H1 (cell line): ENCODE measurements around the gene UBN2. TPM values are rescaled to one million over a fixed set of nuclear protein-coding genes. Genes with fewer than 3 reads are reported as not detected.

Experiments
- CTCF ChIA-PET: fragments of 300-600 bp; sonication (Branson Sonifier 250); formaldehyde crosslinking; loops from one replicate; lab custom pipeline; 2021; ENCODE audit not compliant: partially characterized antibody; lab: Charles Lee
- POLR2A ChIA-PET: fragments of 300-600 bp; sonication (Branson Sonifier 250); formaldehyde crosslinking; loops from one replicate; lab custom pipeline; 2021; ENCODE audit warnings: inconsistent platforms; ENCODE audit not compliant: partially characterized antibody; lab: Charles Lee
- DNase-seq, 2 experiments: peaks; one replicate each; pipeline versions ENCODE4 v3.0.0 to v3.0.0-alpha.2; 2010 to 2022; ENCODE audit warnings: low spot score in 2 of 2, low read depth in 1 of 2, mixed read lengths in 1 of 2
- FAIRE-seq: peaks from 2 replicates; lab custom pipeline; 2011; peaks lifted over from hg19 to GRCh38; lab: Jason Lieb, UNC
- H2AFZ ChIP-seq: 2 replicates; pipeline ENCODE4 v1.8.1; 2012; ENCODE audit warnings: low read length, inconsistent platforms
- H2AK5ac ChIP-seq: 2 replicates; pipeline ENCODE4 v1.6.1; 2013; ENCODE audit warnings: low read depth, low read length
- H2BK120ac ChIP-seq: replicated peaks from 2 replicates; pipeline ENCODE3; 2013; ENCODE audit warnings: low read depth, low read length, inconsistent platforms
- H2BK12ac ChIP-seq: 2 replicates; pipeline ENCODE4 v1.6.1; 2013; ENCODE audit warnings: low read depth, low read length
- H2BK15ac ChIP-seq: 2 replicates; pipeline ENCODE4 v1.6.1; 2013; ENCODE audit warnings: low read length
- H2BK20ac ChIP-seq: 2 replicates; pipeline ENCODE4 v1.6.1; 2013; ENCODE audit warnings: low read length
- H2BK5ac ChIP-seq: 2 replicates; pipeline ENCODE4 v1.6.1; 2013; ENCODE audit warnings: low read depth, low read length
- H3K14ac ChIP-seq: 2 replicates; pipeline ENCODE4 v1.6.1; 2013; ENCODE audit warnings: inconsistent platforms; ENCODE audit not compliant: insufficient read length
- H3K18ac ChIP-seq: 2 replicates; pipeline ENCODE4 v1.6.1; 2013; ENCODE audit warnings: low read length; ENCODE audit errors: extremely low read depth
- H3K23ac ChIP-seq: 2 replicates; pipeline ENCODE4 v1.6.1; 2013; ENCODE audit warnings: inconsistent platforms; ENCODE audit not compliant: insufficient read length
- H3K23me2 ChIP-seq: 2 replicates; pipeline ENCODE4 v1.6.1; 2013; ENCODE audit warnings: low read depth, low read length
- H3K27ac ChIP-seq: 2 replicates; pipeline ENCODE4 v1.6.1; 2011; ENCODE audit warnings: low read depth, low read length, inconsistent platforms
- H3K27me3 ChIP-seq, 4 experiments: replicated peaks in 1 of 4; 1 replicate in 1 of 4; 2 replicates in 3 of 4; pipeline versions ENCODE4 v1.6.1 to v1.8.1; 2011 to 2013; ENCODE audit warnings: low read length in 3 of 4, mild to moderate bottlenecking in 3 of 4, inconsistent platforms in 2 of 4, mixed read lengths in 2 of 4, moderate library complexity in 1 of 4; ENCODE audit not compliant: control insufficient read depth in 3 of 4, insufficient read depth in 3 of 4; ENCODE audit errors: extremely low read depth in 1 of 4
- H3K36me3 ChIP-seq, 4 experiments: 2 replicates each; pipeline versions ENCODE4 v1.6.1 to v1.8.1; 2011 to 2013; ENCODE audit warnings: mild to moderate bottlenecking in 4 of 4, low read length in 3 of 4, moderate library complexity in 2 of 4, control low read depth in 1 of 4, inconsistent platforms in 1 of 4; ENCODE audit not compliant: insufficient read depth in 4 of 4, control insufficient read depth in 2 of 4
- H3K4ac ChIP-seq: replicated peaks from 2 replicates; pipeline ENCODE3; 2013; ENCODE audit warnings: low read length, low read depth, mixed read lengths, inconsistent platforms; ENCODE audit not compliant: insufficient read length
- H3K4me1 ChIP-seq, 4 experiments: replicated peaks in 1 of 4; 1 replicate in 1 of 4; 2 replicates in 3 of 4; pipeline versions ENCODE4 v1.6.1 to v1.8.1; 2011 to 2013; ENCODE audit warnings: low read length in 3 of 4, inconsistent platforms in 2 of 4, mixed read lengths in 1 of 4; ENCODE audit not compliant: insufficient read depth in 4 of 4, control insufficient read depth in 3 of 4
- H3K4me2 ChIP-seq, 2 experiments: 2 replicates each; pipeline versions ENCODE4 v1.6.1 to v1.8.1; 2011 to 2013; ENCODE audit warnings: low read depth in 2 of 2, low read length in 2 of 2, control low read depth in 1 of 2, inconsistent platforms in 1 of 2, mild to moderate bottlenecking in 1 of 2; ENCODE audit not compliant: insufficient read depth in 1 of 2
- H3K4me3 ChIP-seq, 4 experiments: fragments of 200-600, 300-600 bp in 1 of 4; sonication (generic), shearing (Covaris generic), sonication (Bioruptor Twin) in 1 of 4; 2 replicates each; pipeline versions ENCODE4 v1.5.1 to v1.8.1; 2011 to 2016; ENCODE audit warnings: low read length in 4 of 4, low read depth in 3 of 4, control low read depth in 2 of 4, inconsistent platforms in 2 of 4, mild to moderate bottlenecking in 2 of 4, mixed read lengths in 1 of 4, moderate library complexity in 1 of 4; ENCODE audit not compliant: insufficient read depth in 2 of 4; ENCODE audit errors: extremely low read depth in 1 of 4
- H3K56ac ChIP-seq: replicated peaks from 2 replicates; pipeline ENCODE3; 2013; ENCODE audit warnings: low read depth, mild to moderate bottlenecking, mixed read lengths, low read length, inconsistent platforms; ENCODE audit not compliant: insufficient read length
- H3K79me1 ChIP-seq: 2 replicates; pipeline ENCODE4 v1.6.1; 2013; ENCODE audit warnings: low read depth, low read length, control low read depth
- H3K79me2 ChIP-seq, 2 experiments: 2 replicates each; pipeline versions ENCODE4 v1.6.1 to v1.8.1; 2012 to 2013; ENCODE audit warnings: low read length in 2 of 2, mild to moderate bottlenecking in 2 of 2, inconsistent platforms in 1 of 2; ENCODE audit not compliant: insufficient read depth in 2 of 2, control insufficient read depth in 1 of 2
- H3K9ac ChIP-seq, 4 experiments: replicated peaks in 1 of 4; 1 replicate in 1 of 4; 2 replicates in 3 of 4; pipeline versions ENCODE4 v1.6.1 to v1.8.1; 2011 to 2013; ENCODE audit warnings: low read depth in 3 of 4, low read length in 3 of 4, control low read depth in 2 of 4, mild to moderate bottlenecking in 2 of 4, moderate library complexity in 2 of 4, inconsistent platforms in 1 of 4; ENCODE audit errors: extremely low read depth in 1 of 4
- H3K9me3 ChIP-seq, 2 experiments: 2 replicates each; pipeline versions ENCODE4 v1.6.1 to v1.8.1; 2012 to 2013; ENCODE audit warnings: mild to moderate bottlenecking in 2 of 2, moderate library complexity in 2 of 2, control low read depth in 1 of 2, inconsistent platforms in 1 of 2, low read depth in 1 of 2, low read length in 1 of 2, mixed read lengths in 1 of 2; ENCODE audit not compliant: insufficient read depth in 2 of 2
- H4K20me1 ChIP-seq, 2 experiments: replicated peaks in 1 of 2; 2 replicates each; pipeline versions ENCODE3 to v1.8.1; 2011 to 2013; ENCODE audit warnings: inconsistent platforms in 2 of 2, low read length in 2 of 2, mild to moderate bottlenecking in 1 of 2; ENCODE audit not compliant: insufficient read depth in 2 of 2, control insufficient read depth in 1 of 2
- H4K5ac ChIP-seq: 2 replicates; pipeline ENCODE4 v1.6.1; 2013; ENCODE audit warnings: low read length, low read depth, mixed read lengths, inconsistent platforms; ENCODE audit not compliant: insufficient read length
- H4K8ac ChIP-seq: 2 replicates; pipeline ENCODE4 v1.8.0; 2013; ENCODE audit warnings: mild to moderate bottlenecking, moderate library complexity, low read length, inconsistent platforms; ENCODE audit not compliant: insufficient read depth; ENCODE audit errors: extremely low read depth
- H4K91ac ChIP-seq: replicated peaks from 2 replicates; pipeline ENCODE3; 2013; ENCODE audit warnings: low read length, mixed read lengths, inconsistent platforms; ENCODE audit not compliant: insufficient read length
- BCL11A ChIP-seq, 2 experiments: IDR thresholded peaks; one replicate each; pipeline ENCODE4 v1.6.1; 2011; ENCODE audit warnings: low read depth in 2 of 2, low read length in 2 of 2, mild to moderate bottlenecking in 2 of 2
- CREB1 ChIP-seq: IDR thresholded peaks from 2 replicates; pipeline ENCODE4 v1.6.1; 2012; ENCODE audit warnings: inconsistent platforms
- EP300 ChIP-seq, 2 experiments: IDR thresholded peaks; 1 replicate in 1 of 2; 2 replicates in 1 of 2; pipeline ENCODE4 v1.6.1; 2011 to 2012; ENCODE audit warnings: low read depth in 2 of 2, low read length in 2 of 2, mild to moderate bottlenecking in 2 of 2, borderline replicate concordance in 1 of 2, inconsistent platforms in 1 of 2, moderate library complexity in 1 of 2
- FOSL1 ChIP-seq: IDR thresholded peaks from 2 replicates; pipeline ENCODE4 v1.6.1; 2011; ENCODE audit warnings: mild to moderate bottlenecking, low read depth, low read length, moderate library complexity; ENCODE audit not compliant: insufficient read depth
- JUND ChIP-seq: IDR thresholded peaks from 2 replicates; pipeline ENCODE4 v1.6.1; 2011; ENCODE audit warnings: mild to moderate bottlenecking, improper control_type of control experiment, low read length
- KDM5A ChIP-seq: fragments of 200-600 bp; IDR thresholded peaks from 2 replicates; pipeline ENCODE4 v1.7.1; 2012; ENCODE audit warnings: mild to moderate bottlenecking, low read length, inconsistent platforms, mixed read lengths
- PHF8 ChIP-seq: fragments of 200-600 bp; sonication (generic); conservative IDR thresholded peaks from 2 replicates; pipeline ENCODE4 v1.7.1; 2012; ENCODE audit warnings: low read depth, mild to moderate bottlenecking, inconsistent platforms, low read length, moderate library complexity
- RBBP5 ChIP-seq: IDR thresholded peaks from 2 replicates; pipeline ENCODE4 v1.7.1; 2012; ENCODE audit warnings: low read depth, mild to moderate bottlenecking, inconsistent platforms, low read length, moderate library complexity, borderline replicate concordance
- RFX5 ChIP-seq: IDR thresholded peaks from 2 replicates; pipeline ENCODE4 v1.6.1; 2011; ENCODE audit warnings: low read depth, low read length, improper control_type of control experiment, borderline replicate concordance
- SRF ChIP-seq: IDR thresholded peaks from 2 replicates; pipeline ENCODE4 v1.6.1; 2011; ENCODE audit warnings: mild to moderate bottlenecking, low read depth, low read length, moderate library complexity
- TCF12 ChIP-seq: IDR thresholded peaks from 2 replicates; pipeline ENCODE4 v1.6.1; 2011; ENCODE audit warnings: low read depth, mild to moderate bottlenecking, low read length
- TEAD4 ChIP-seq: IDR thresholded peaks from 2 replicates; pipeline ENCODE4 v1.6.1; 2012; ENCODE audit warnings: low read depth, low read length, inconsistent platforms, mixed read lengths
- YY1 ChIP-seq: IDR thresholded peaks from 2 replicates; pipeline ENCODE4 v1.6.1; 2011; ENCODE audit warnings: low read depth, mild to moderate bottlenecking, low read length
- ZNF274 ChIP-seq: IDR thresholded peaks from 2 replicates; pipeline ENCODE4 v1.7.0; 2012; ENCODE audit warnings: low read length, borderline replicate concordance; ENCODE audit errors: extremely low read depth
- WGBS, 2 experiments: shearing (Covaris generic) in 1 of 2; methylation state at CpG; one replicate each; pipeline versions ENCODE4 v1.1.6 to v1.1.7; 2013 to 2015; ENCODE audit warnings: low lambda C conversion rate in 2 of 2, mixed read lengths in 2 of 2, inconsistent platforms in 1 of 2, low coverage in 1 of 2, missing lambda C conversion rate in 1 of 2; ENCODE audit not compliant: insufficient replicate concordance in 2 of 2, insufficient coverage in 1 of 2, insufficient read length in 1 of 2; ENCODE audit errors: extremely low coverage in 1 of 2, missing lambda C conversion rate in 1 of 2; 5-methylcytosine and 5-hydroxymethylcytosine counted together
- polyA plus RNA-seq, 7 experiments: library from polyadenylated mRNA; depleted of rRNA in 3 of 7; stranded (reverse) in 5 of 7; unstranded in 2 of 7; fragments of >200 nt in 5 of 7; fragments of 200-250 nt in 2 of 7; gene quantifications; 1 replicate in 5 of 7; 2 replicates in 1 of 7; 4 replicates in 1 of 7; pipeline versions ENCODE4 v1.2.1 to v1.2.3, GENCODE V29; 2011 to 2013; ENCODE audit warnings: missing spikeins in 2 of 7, mixed read lengths in 2 of 7
- total RNA-seq: library from RNA; stranded (reverse); fragmentation: NEBNext Ultra II Directional; extraction: Animal tissue kit (Norgen Biotek cat#: 25700); gene quantifications from 2 replicates; pipeline ENCODE4 v1.2.1, GENCODE V29; 2021
- TF ChIP-seq, protein P1 (sequence below): IDR thresholded peaks from 2 replicates; pipeline ENCODE4 v1.6.1; 2012; ENCODE audit warnings: inconsistent platforms

UBN2 gene
- total and polyA plus RNA-seq, 2 of the 8 experiments (the other 6 are each of a cell fraction or from before 2014, with no cell fraction given): 4.1 to 39.6 TPM

DNA sequence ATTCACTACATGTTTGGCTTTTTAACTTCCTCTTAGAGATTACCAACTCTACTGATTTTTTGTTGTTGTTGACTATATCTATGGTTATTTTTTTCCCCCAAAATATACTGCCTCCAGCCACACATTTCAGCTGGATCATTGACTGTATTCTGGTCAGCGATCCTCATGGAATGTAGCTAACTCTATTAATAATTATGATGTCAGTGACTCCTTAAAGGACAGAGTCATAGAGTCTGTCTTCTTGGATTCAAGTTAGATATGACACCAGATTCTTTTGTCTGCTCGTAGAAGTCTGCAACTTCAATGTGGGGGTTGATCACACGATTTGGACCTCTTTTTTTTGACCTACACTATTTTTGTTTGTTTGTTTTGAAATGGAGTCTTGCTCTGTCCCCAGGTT, 33.2 kb downstream of the UBN2 start:
- no peak overlapping the region for H2AK5ac ChIP-seq
- no peak overlapping the region for H3K14ac ChIP-seq
- no peaks in the 10 kb centered on the region for H3K4me1 ChIP-seq
- H2BK15ac ChIP-seq: no peak overlapping the region
- H3K56ac ChIP-seq: no peak overlapping the region
- H3K4me3 ChIP-seq: no peak overlapping the region
- H2AFZ ChIP-seq: no peak overlapping the region
- H2BK20ac ChIP-seq: no peak overlapping the region
- no peak overlapping the region for H3K9ac ChIP-seq
- no peak overlapping the region for H4K8ac ChIP-seq
- H4K5ac ChIP-seq: no peak overlapping the region
- no peak overlapping the region for H3K4ac ChIP-seq
- H3K9me3 ChIP-seq: no peaks in the 10 kb centered on the region
- H3K27me3 ChIP-seq: no peaks in the 10 kb centered on the region
- POLR2A ChIA-PET: interaction anchor here (0.9 kb wide), 1 partner anchor 15 kb away, joined by 3 read pairs; no protein-coding TSS in a partner anchor
- no peak overlapping the region for H4K91ac ChIP-seq
- no peaks in the 10 kb centered on the region; the same call in 1 of the 2 replicates for H3K23me2 ChIP-seq
- H3K18ac ChIP-seq: no peak overlapping the region
- no peak for FAIRE-seq
- no peak overlapping the region for H2BK120ac ChIP-seq
- no peak for DNase-seq
- CTCF ChIA-PET: no interaction called here
- H3K23ac ChIP-seq: no peak overlapping the region
- 91% methylated on average over 3 of the region's 3 CpGs; no CpG with 5 or more reads in 1 of the 2 experiments for WGBS, 2 experiments
- H3K79me2 ChIP-seq: no peaks in the 10 kb centered on the region
- H2BK5ac ChIP-seq: no peak overlapping the region
- H3K79me1 ChIP-seq: no peaks in the 10 kb centered on the region
- H3K36me3 ChIP-seq: peaks cover 3 to 48% (median 32%) of the 10 kb centered on the region in 4 experiments
- no peaks in the 10 kb centered on the region for H4K20me1 ChIP-seq
- no peak overlapping the region for H3K4me2 ChIP-seq
- H2BK12ac ChIP-seq: no peak overlapping the region
- H3K27ac ChIP-seq: no peak overlapping the region
- TF ChIP-seq RBBP5: no peak
- TF ChIP-seq BCL11A (IDR thresholded peaks at IDR 0.05; ENCODE audit: low read depth in 2 of 2, low read length in 2 of 2): no peak
- TF ChIP-seq TEAD4: no peak
- no peak for TF ChIP-seq ZNF274
- TF ChIP-seq EP300 (IDR thresholded peaks at IDR 0.05; ENCODE audit: borderline replicate concordance in 1 of 2, low read depth in 2 of 2, low read length in 2 of 2): no peak
- no peak for TF ChIP-seq KDM5A
- no peak for TF ChIP-seq JUND
- no peak for TF ChIP-seq CREB1
- TF ChIP-seq SRF: no peak
- TF ChIP-seq, protein P1, sequence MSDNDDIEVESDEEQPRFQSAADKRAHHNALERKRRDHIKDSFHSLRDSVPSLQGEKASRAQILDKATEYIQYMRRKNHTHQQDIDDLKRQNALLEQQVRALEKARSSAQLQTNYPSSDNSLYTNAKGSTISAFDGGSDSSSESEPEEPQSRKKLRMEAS: no peak
- no peak for TF ChIP-seq FOSL1
- TF ChIP-seq RFX5: no peak
- no peak for TF ChIP-seq TCF12
- TF ChIP-seq PHF8: no peak
- no peak for TF ChIP-seq YY1
